Effector CD8-positive, alpha-beta T cell (primary cell): Measurements from ENCODE around the gene LDB2.

Experiments used
- DNase-seq: peaks from one replicate; lab custom pipeline; 2025; lab: John Stamatoyannopoulos, UW

The LDB2 gene

DNA sequence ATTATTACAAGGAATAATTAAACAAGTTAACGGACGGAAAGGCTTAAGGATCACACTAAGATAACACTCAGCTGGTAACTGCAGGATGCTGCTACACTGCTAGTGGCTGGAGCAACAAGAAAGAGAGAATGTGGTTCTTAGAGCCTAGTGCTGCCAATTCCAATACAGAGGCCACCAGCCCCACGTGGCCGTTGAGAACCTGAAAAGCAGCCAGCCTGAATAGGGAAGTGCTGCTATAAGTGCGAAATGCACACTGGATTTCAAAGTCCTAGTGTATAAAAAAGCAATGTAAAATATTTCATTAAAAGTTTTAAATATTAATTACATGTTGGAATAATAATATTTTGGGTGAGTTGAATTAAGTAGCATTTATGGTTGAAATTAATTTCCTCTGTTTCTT lies 414.9 kb downstream of the LDB2 start:
- DNase-seq: no peak

DNA sequence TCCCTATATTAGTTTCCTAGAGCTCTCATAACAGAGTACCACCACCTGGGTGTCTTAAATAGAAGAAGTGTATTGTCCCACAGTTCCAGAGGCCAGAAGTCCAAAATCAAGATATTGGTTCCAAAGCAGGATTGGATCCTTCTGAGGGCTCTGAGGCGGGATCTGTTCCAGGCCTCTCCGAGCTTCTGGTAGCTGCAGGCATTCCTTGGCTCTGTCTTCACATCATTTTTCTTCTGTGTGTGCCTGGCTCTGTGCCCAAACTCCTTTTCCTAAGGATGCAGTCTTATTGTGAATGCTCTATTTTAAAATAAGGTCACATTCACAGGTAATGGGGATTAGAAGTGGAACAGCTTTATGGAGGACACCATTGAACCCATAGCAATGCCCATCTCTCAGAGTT lies 418.4 kb downstream of the LDB2 start:
- no peak for DNase-seq

GRCh38 chr4:16472537-16472936 lies 425.9 kb downstream of the LDB2 start:
- DNase-seq: no peak

- no peak for DNase-seq
These were observed 431.4 kb downstream of the LDB2 start for GRCh38 chr4:16467061-16467460.

- no peak for DNase-seq
These were observed 431.9 kb downstream of the LDB2 start for GRCh38 chr4:16466581-16466980.

GRCh38 chr4:16464651-16465050 lies 433.8 kb downstream of the LDB2 start:
- DNase-seq: no peak

- DNase-seq: no peak
These were observed 435.8 kb downstream of the LDB2 start for GRCh38 chr4:16462656-16463055.

GRCh38 chr4:16461362-16461761 lies 437.1 kb downstream of the LDB2 start:
- DNase-seq: no peak

DNA sequence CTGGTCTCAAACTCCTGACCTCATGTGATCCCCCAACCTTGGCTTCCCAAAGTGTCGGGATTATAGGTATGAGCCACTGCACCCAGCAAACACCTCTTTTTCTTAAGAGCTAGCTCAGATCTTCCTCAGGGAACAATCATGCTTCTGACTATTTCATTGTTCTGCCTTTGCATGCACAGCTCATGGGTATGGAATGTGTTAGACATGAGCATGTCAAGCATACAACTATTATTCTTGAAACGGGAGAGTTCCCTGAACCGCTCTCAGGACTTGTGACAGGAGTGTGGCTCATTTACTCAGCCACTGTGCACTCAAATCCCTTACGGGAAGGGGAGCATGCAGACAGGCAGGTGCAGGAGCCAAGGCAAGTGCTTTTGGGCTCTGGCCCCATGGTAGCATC lies 440.5 kb downstream of the LDB2 start:
- DNase-seq: no peak
